Measurements from ENCODE around the gene LTO1.
"Not testable (repeated sequence)": the region's sequence is repeated elsewhere in the genome, so short reads cannot be mapped to it uniquely, and the experiment has no call there.

Gene LTO1

GRCh38 chr11:69624293-69624692 is 50.9 kb downstream of the LTO1 start:
- Histone ChIP-seq H2BK12ac (ENCODE audit: low read length) (no peak overlapping the region), H2BK15ac (ENCODE audit: low read length) (no peak overlapping the region), H3K4me3 (ENCODE audit: low read length in 2 of 2) (no peak overlapping the region), H3K4me1 (ENCODE audit: control insufficient read depth in 2 of 2, insufficient read depth in 1 of 2, low read depth in 1 of 2, low read length in 2 of 2) (no peaks in the 10 kb centered on the region), H3K36me3 (replicated peaks in 1 of 2; ENCODE audit: control insufficient read depth in 2 of 2, insufficient read depth in 2 of 2, low read length in 2 of 2) (no peaks in the 10 kb centered on the region), H3K14ac (ENCODE audit: low read length) (no peak overlapping the region), H4K8ac (ENCODE audit: low read depth, low read length) (no peak overlapping the region), H4K91ac (ENCODE audit: low read depth, low read length, poor library complexity) (no peak overlapping the region), H3K9me3 (replicated peaks in 1 of 2; ENCODE audit: control insufficient read depth in 2 of 2, insufficient read depth in 1 of 2, low read depth in 1 of 2, low read length in 2 of 2) (peaks cover 0 to 7% of the 10 kb centered on the region in 2 donors), H3K18ac (ENCODE audit: low read length) (no peak overlapping the region), H3K23ac (ENCODE audit: low read depth, low read length, poor library complexity) (no peak overlapping the region), H2AFZ (ENCODE audit: low read length) (no peak overlapping the region), H3K4ac (ENCODE audit: low read length) (no peak overlapping the region), H3K27me3 (ENCODE audit: control insufficient read depth in 3 of 3, insufficient read depth in 3 of 3, low read depth in 1 of 3, low read length in 3 of 3) (no peaks in the 10 kb centered on the region), H3K4me2 (ENCODE audit: insufficient read depth, low read length, poor library complexity, severe bottlenecking) (no peak overlapping the region), H3K79me1 (ENCODE audit: low read depth, low read length) (no peaks in the 10 kb centered on the region), H3K9ac (ENCODE audit: low read depth, low read length, poor library complexity) (no peak overlapping the region), H2BK5ac (ENCODE audit: low read length) (no peak overlapping the region), H2AK5ac (ENCODE audit: low read depth, low read length) (no peak overlapping the region), H3K27ac (replicated peaks; ENCODE audit: low read length) (no peak overlapping the region), H2BK120ac (ENCODE audit: low read depth, low read length) (no peak overlapping the region)
- no CpG with 5 or more reads among the region's 1 CpG for WGBS, 2 donors (ENCODE audit: extremely low coverage in 2 of 2, insufficient read length in 2 of 2, insufficient replicate concordance in 1 of 2)
- no peak for DNase-seq (ENCODE audit: low spot score)

DNA sequence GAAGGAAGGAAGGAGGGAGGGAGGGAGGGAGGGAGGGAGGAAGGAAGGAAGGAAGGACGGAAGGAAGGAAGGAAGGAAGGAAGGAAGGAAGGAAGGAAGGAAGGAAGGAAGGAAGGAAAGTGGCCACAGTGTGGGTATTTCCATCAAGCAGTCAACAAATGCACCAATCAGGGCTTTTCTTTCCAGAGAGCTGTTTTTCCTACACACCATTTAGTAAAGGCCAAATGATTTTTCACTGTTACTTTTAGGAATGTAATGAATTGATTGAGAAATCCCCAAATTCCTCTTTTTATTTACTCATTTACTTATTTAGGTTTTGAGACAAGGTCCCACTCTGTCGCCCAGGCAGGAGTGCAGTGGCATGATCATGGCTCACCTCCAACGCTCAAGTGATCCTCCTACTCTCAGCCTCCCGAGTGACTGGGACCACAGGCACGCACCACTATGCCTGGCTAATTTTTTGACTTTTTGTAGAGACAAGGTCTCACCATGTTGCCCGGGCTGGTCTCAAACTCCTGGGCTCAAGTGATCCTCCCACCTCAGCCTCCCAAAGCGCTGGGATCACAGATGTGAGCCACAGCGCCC is 53.0 kb downstream of the LTO1 start:
- H2BK12ac ChIP-seq (ENCODE audit: low read length); H3K27ac ChIP-seq (replicated peaks; ENCODE audit: low read length); H3K4ac ChIP-seq (ENCODE audit: low read length); H3K9ac ChIP-seq (ENCODE audit: low read depth, low read length, poor library complexity); H2AFZ ChIP-seq (ENCODE audit: low read length); H3K79me1 ChIP-seq (ENCODE audit: low read depth, low read length); H2BK5ac ChIP-seq (ENCODE audit: low read length); H2BK120ac ChIP-seq (ENCODE audit: low read depth, low read length); H3K4me1 ChIP-seq (ENCODE audit: control insufficient read depth in 2 of 2, insufficient read depth in 1 of 2, low read depth in 1 of 2, low read length in 2 of 2); DNase-seq (ENCODE audit: low spot score); H3K9me3 ChIP-seq (replicated peaks in 1 of 2; ENCODE audit: control insufficient read depth in 2 of 2, insufficient read depth in 1 of 2, low read depth in 1 of 2, low read length in 2 of 2); H2BK15ac ChIP-seq (ENCODE audit: low read length); H3K36me3 ChIP-seq (replicated peaks in 1 of 2; ENCODE audit: control insufficient read depth in 2 of 2, insufficient read depth in 2 of 2, low read length in 2 of 2); H3K27me3 ChIP-seq (ENCODE audit: control insufficient read depth in 3 of 3, insufficient read depth in 3 of 3, low read depth in 1 of 3, low read length in 3 of 3); H4K91ac ChIP-seq (ENCODE audit: low read depth, low read length, poor library complexity); H4K8ac ChIP-seq (ENCODE audit: low read depth, low read length); H2AK5ac ChIP-seq (ENCODE audit: low read depth, low read length); H3K18ac ChIP-seq (ENCODE audit: low read length); H3K4me3 ChIP-seq (ENCODE audit: low read length in 2 of 2); H3K23ac ChIP-seq (ENCODE audit: low read depth, low read length, poor library complexity); H3K4me2 ChIP-seq (ENCODE audit: insufficient read depth, low read length, poor library complexity, severe bottlenecking); H3K14ac ChIP-seq (ENCODE audit: low read length): not testable (repeated sequence)
- no CpG with 5 or more reads among the region's 8 CpGs for WGBS, 2 donors (ENCODE audit: extremely low coverage in 2 of 2, insufficient read length in 2 of 2, insufficient replicate concordance in 1 of 2)

DNA sequence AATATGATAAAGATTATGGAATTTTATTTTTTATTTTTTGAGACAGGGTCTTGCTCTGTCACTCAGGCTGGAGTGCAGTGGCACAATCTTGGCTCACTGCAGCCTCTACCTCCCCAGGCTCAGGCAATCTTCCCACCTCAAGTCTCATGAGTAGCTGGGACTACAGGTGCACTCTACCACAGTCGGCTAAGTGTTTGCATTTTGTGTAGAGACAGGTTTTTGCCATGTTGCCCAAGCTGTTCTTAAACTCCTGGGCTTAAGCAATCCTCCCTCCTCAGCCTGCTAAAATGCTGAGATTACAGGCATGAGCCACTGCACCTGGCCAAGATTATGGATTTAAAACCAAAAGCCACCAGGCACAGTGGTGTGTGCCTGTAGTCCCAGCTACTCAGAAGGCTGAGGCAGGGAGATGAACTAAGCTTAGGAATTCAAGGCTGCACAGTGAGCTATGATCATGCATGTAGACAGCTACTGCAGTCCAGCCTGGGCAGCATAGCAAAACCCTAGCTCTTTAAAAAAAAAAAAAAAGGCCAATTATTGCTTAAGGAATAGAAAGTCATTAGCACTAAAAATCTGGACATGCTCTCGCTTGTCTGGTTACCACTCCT is 54.4 kb downstream of the LTO1 start:
- Histone ChIP-seq H4K8ac (ENCODE audit: low read depth, low read length) (no peak overlapping the region), H2BK15ac (ENCODE audit: low read length) (no peak overlapping the region), H3K4ac (ENCODE audit: low read length) (no peak overlapping the region), H3K36me3 (replicated peaks in 1 of 2; ENCODE audit: control insufficient read depth in 2 of 2, insufficient read depth in 2 of 2, low read length in 2 of 2) (no peaks in the 10 kb centered on the region), H3K4me1 (ENCODE audit: control insufficient read depth in 2 of 2, insufficient read depth in 1 of 2, low read depth in 1 of 2, low read length in 2 of 2) (no peaks in the 10 kb centered on the region), H3K4me2 (ENCODE audit: insufficient read depth, low read length, poor library complexity, severe bottlenecking) (no peak overlapping the region), H3K27me3 (ENCODE audit: control insufficient read depth in 3 of 3, insufficient read depth in 3 of 3, low read depth in 1 of 3, low read length in 3 of 3) (no peaks in the 10 kb centered on the region), H3K79me1 (ENCODE audit: low read depth, low read length) (no peaks in the 10 kb centered on the region), H2BK12ac (ENCODE audit: low read length) (no peak overlapping the region), H2AK5ac (ENCODE audit: low read depth, low read length) (no peak overlapping the region), H3K9me3 (replicated peaks in 1 of 2; ENCODE audit: control insufficient read depth in 2 of 2, insufficient read depth in 1 of 2, low read depth in 1 of 2, low read length in 2 of 2) (no peaks in the 10 kb centered on the region), H2AFZ (ENCODE audit: low read length) (no peak overlapping the region), H2BK5ac (ENCODE audit: low read length) (no peak overlapping the region), H4K91ac (ENCODE audit: low read depth, low read length, poor library complexity) (no peak overlapping the region), H3K14ac (ENCODE audit: low read length) (no peak overlapping the region), H3K23ac (ENCODE audit: low read depth, low read length, poor library complexity) (no peak overlapping the region), H3K9ac (ENCODE audit: low read depth, low read length, poor library complexity) (no peak overlapping the region), H3K4me3 (ENCODE audit: low read length in 2 of 2) (no peak overlapping the region), H2BK120ac (ENCODE audit: low read depth, low read length) (no peak overlapping the region), H3K27ac (replicated peaks; ENCODE audit: low read length) (no peak overlapping the region), H3K18ac (ENCODE audit: low read length) (no peak overlapping the region)
- no peak for DNase-seq (ENCODE audit: low spot score)
- whole genome bisulfite sequencing, 2 donors (ENCODE audit: extremely low coverage in 2 of 2, insufficient read length in 2 of 2, insufficient replicate concordance in 1 of 2) = no CpG with 5 or more reads among the region's 2 CpGs

GRCh38 chr11:69618237-69618636 is 56.9 kb downstream of the LTO1 start:
- H4K91ac ChIP-seq (ENCODE audit: low read depth, low read length, poor library complexity) = no peak overlapping the region

More at GRCh38 chr11:69618237-69618636, 56.9 kb downstream of the LTO1 start:
- H3K27ac ChIP-seq (replicated peaks; ENCODE audit: low read length) = no peak overlapping the region
- no peak overlapping the region for H3K4me3 ChIP-seq (ENCODE audit: low read length in 2 of 2)
- no peak overlapping the region for H3K4ac ChIP-seq (ENCODE audit: low read length)
- no peak overlapping the region for H2BK15ac ChIP-seq (ENCODE audit: low read length)
- DNase-seq (ENCODE audit: low spot score) = no peak
- no peak overlapping the region for H2AK5ac ChIP-seq (ENCODE audit: low read depth, low read length)
- H3K9ac ChIP-seq (ENCODE audit: low read depth, low read length, poor library complexity) = no peak overlapping the region
- no peaks in the 10 kb centered on the region for H3K36me3 ChIP-seq (replicated peaks in 1 of 2; ENCODE audit: control insufficient read depth in 2 of 2, insufficient read depth in 2 of 2, low read length in 2 of 2)
- WGBS, 2 donors (ENCODE audit: extremely low coverage in 2 of 2, insufficient read length in 2 of 2, insufficient replicate concordance in 1 of 2) = no CpG with 5 or more reads among the region's 8 CpGs
- no peak overlapping the region for H3K23ac ChIP-seq (ENCODE audit: low read depth, low read length, poor library complexity)
- H3K79me1 ChIP-seq (ENCODE audit: low read depth, low read length) = no peaks in the 10 kb centered on the region
- no peak overlapping the region for H2AFZ ChIP-seq (ENCODE audit: low read length)
- no peak overlapping the region for H4K8ac ChIP-seq (ENCODE audit: low read depth, low read length)
- no peak overlapping the region for H3K14ac ChIP-seq (ENCODE audit: low read length)
- no peaks in the 10 kb centered on the region for H3K27me3 ChIP-seq (ENCODE audit: control insufficient read depth in 3 of 3, insufficient read depth in 3 of 3, low read depth in 1 of 3, low read length in 3 of 3)
- no peak overlapping the region for H2BK120ac ChIP-seq (ENCODE audit: low read depth, low read length)
- H3K4me1 ChIP-seq (ENCODE audit: control insufficient read depth in 2 of 2, insufficient read depth in 1 of 2, low read depth in 1 of 2, low read length in 2 of 2) = peaks cover 0 to 3% of the 10 kb centered on the region in 2 donors
- no peaks in the 10 kb centered on the region for H3K9me3 ChIP-seq (replicated peaks in 1 of 2; ENCODE audit: control insufficient read depth in 2 of 2, insufficient read depth in 1 of 2, low read depth in 1 of 2, low read length in 2 of 2)
- no peak overlapping the region for H3K18ac ChIP-seq (ENCODE audit: low read length)
- H3K4me2 ChIP-seq (ENCODE audit: insufficient read depth, low read length, poor library complexity, severe bottlenecking) = no peak overlapping the region
- no peak overlapping the region for H2BK12ac ChIP-seq (ENCODE audit: low read length)
- H2BK5ac ChIP-seq (ENCODE audit: low read length) = no peak overlapping the region

All from neuronal stem cell (in vitro differentiated cells).